Osteoblast (primary cell): ENCODE results near the gene PLEKHH2. TPM values are rescaled to one million over a fixed set of nuclear protein-coding genes. Genes with fewer than 3 reads are reported as not detected.
A peak's percentile ranks its signal among the peaks of the same experiment; 100 is the strongest.

ENCODE experiments used
- DNase-seq: peaks from one replicate; pipeline ENCODE4 v3.0.0; 2011; ENCODE audit warnings: low spot score, mixed read lengths; ENCODE audit not compliant: insufficient read length; ENCODE audit errors: missing footprints
- H2AFZ ChIP-seq: 2 replicates; pipeline ENCODE4 v1.6.0; 2011; ENCODE audit warnings: mild to moderate bottlenecking, low read length
- H3K27ac ChIP-seq: 2 replicates; pipeline ENCODE4 v1.5.1; 2011; ENCODE audit warnings: mild to moderate bottlenecking, low read depth, low read length, moderate library complexity
- H3K27me3 ChIP-seq: 2 replicates; pipeline ENCODE4 v1.6.0; 2012; ENCODE audit warnings: mild to moderate bottlenecking, control low read depth, inconsistent platforms, low read length, moderate library complexity; ENCODE audit not compliant: insufficient read depth
- H3K36me3 ChIP-seq: 2 replicates; pipeline ENCODE4 v1.5.1; 2011; ENCODE audit warnings: mild to moderate bottlenecking, low read length, control low read depth, moderate library complexity; ENCODE audit not compliant: insufficient read depth
- H3K4me1 ChIP-seq: 2 replicates; pipeline ENCODE4 v1.5.1; 2011; ENCODE audit warnings: mild to moderate bottlenecking, low read length, control low read depth, moderate library complexity; ENCODE audit not compliant: insufficient read depth
- H3K4me2 ChIP-seq: 2 replicates; pipeline ENCODE4 v1.6.0; 2011; ENCODE audit warnings: mild to moderate bottlenecking, low read length; ENCODE audit not compliant: insufficient read depth
- H3K4me3 ChIP-seq: fragments of 200-600 bp; sonication (generic); 3 replicates; pipeline ENCODE4 v1.5.1; 2012; ENCODE audit warnings: mild to moderate bottlenecking, low read length, inconsistent platforms; ENCODE audit not compliant: insufficient read depth
- H3K79me2 ChIP-seq: 2 replicates; pipeline ENCODE4 v1.6.0; 2012; ENCODE audit warnings: mild to moderate bottlenecking, low read length, control low read depth, inconsistent platforms; ENCODE audit not compliant: insufficient read depth
- H3K9me3 ChIP-seq: 2 replicates; pipeline ENCODE4 v1.5.1; 2011; ENCODE audit warnings: low read depth, low read length, control low read depth
- H4K20me1 ChIP-seq: 2 replicates; pipeline ENCODE4 v1.6.0; 2012; ENCODE audit warnings: mild to moderate bottlenecking, low read length, control low read depth; ENCODE audit not compliant: insufficient read depth
- total RNA-seq: library from RNA; depleted of rRNA; stranded (reverse); fragments of >200 nt; gene quantifications from 2 replicates; pipeline ENCODE4 v1.2.3, GENCODE V29; 2012
- TF ChIP-seq, protein P1 (sequence below): IDR thresholded peaks from 2 replicates; pipeline ENCODE4 v1.5.1; 2011; ENCODE audit warnings: mild to moderate bottlenecking, low read depth, low read length, moderate library complexity; ENCODE audit errors: extremely low read depth

Gene PLEKHH2
- total RNA-seq, 1 donor, result 18.8 TPM

DNA sequence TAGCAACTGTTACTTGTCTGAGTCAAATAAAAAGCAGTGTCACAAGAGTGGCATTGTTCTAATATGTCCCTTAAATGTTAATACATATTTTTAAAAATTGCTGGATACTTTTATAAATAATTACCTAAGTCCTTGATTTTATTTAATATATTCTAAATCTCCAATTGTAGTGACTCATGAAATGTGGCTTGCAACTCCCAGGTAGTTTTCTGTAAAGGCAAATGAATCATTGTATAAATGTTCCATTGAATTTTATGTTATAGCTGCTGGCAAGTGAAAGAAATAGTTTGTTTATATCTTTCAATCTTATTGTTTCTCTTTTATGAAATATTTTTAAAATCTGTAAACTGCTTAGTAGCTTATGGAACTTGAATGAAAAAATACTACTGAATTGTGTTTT, 71.8 kb downstream of the PLEKHH2 start:
- H3K4me2 ChIP-seq, result no peak overlapping the region
- no peak overlapping the region for H3K4me3 ChIP-seq
- H3K9me3 ChIP-seq, result no peaks in the 10 kb centered on the region
- peak; percentile 45 for DNase-seq
- no peaks in the 10 kb centered on the region for H3K27me3 ChIP-seq
- H3K27ac ChIP-seq, result no peak overlapping the region
- no peaks in the 10 kb centered on the region for H4K20me1 ChIP-seq
- no peaks in the 10 kb centered on the region for H3K36me3 ChIP-seq
- H3K4me1 ChIP-seq, result peaks cover 20% of the 10 kb centered on the region
- TF ChIP-seq, protein P1, sequence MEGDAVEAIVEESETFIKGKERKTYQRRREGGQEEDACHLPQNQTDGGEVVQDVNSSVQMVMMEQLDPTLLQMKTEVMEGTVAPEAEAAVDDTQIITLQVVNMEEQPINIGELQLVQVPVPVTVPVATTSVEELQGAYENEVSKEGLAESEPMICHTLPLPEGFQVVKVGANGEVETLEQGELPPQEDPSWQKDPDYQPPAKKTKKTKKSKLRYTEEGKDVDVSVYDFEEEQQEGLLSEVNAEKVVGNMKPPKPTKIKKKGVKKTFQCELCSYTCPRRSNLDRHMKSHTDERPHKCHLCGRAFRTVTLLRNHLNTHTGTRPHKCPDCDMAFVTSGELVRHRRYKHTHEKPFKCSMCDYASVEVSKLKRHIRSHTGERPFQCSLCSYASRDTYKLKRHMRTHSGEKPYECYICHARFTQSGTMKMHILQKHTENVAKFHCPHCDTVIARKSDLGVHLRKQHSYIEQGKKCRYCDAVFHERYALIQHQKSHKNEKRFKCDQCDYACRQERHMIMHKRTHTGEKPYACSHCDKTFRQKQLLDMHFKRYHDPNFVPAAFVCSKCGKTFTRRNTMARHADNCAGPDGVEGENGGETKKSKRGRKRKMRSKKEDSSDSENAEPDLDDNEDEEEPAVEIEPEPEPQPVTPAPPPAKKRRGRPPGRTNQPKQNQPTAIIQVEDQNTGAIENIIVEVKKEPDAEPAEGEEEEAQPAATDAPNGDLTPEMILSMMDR, result no peak
- no peak overlapping the region for H2AFZ ChIP-seq
- no peaks in the 10 kb centered on the region for H3K79me2 ChIP-seq

DNA sequence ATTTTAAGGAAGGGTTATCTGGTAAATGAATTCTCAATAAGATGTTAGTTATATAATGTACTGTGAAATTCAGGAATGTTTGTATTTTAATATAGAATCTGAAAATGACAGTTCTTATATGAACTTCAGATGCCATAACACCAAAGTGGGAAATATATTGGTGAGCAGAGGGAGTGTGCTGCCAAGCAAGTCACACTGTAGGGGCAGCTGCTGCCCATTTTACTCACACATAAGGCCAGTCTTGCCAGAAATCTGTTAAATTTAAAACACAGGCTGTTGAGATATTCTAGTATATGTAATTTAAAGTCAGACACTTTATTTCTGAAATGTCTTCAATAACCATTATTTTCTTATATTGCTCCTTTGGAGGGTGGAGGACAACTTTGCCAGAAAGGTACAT, 73.8 kb downstream of the PLEKHH2 start:
- no peak for DNase-seq

DNA sequence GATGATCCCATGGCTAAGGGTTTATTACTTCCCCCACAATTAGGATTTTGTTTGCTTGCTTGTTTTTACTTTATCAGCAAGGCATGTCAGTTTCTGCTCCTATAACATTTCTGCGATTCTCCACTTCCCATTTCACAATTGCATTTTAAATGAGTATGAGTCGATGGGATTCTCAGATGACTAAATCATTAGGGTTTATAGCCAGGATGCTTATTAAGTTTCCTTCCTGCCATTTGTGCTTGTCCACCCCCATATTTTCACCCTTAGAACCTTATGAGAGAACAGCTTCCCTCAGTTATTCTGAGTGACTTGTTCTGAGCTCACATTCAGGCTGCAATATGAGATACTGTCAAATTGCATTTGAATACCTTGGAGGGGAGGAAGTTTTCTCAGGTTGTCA, 77.1 kb downstream of the PLEKHH2 start:
- Histone ChIP-seq H3K4me1 (peaks cover 20% of the 10 kb centered on the region), H3K27ac (no peak overlapping the region), H3K27me3 (no peaks in the 10 kb centered on the region), H3K4me3 (no peak overlapping the region), H2AFZ (no peak overlapping the region), H3K4me2 (peak overlapping the region; percentile 49), H4K20me1 (no peaks in the 10 kb centered on the region), H3K79me2 (no peaks in the 10 kb centered on the region), H3K36me3 (no peaks in the 10 kb centered on the region), H3K9me3 (no peaks in the 10 kb centered on the region)
- peak; percentile 39 for DNase-seq
- TF ChIP-seq, protein P1, result no peak

More for the DNA sequence above, 73.8 kb downstream of the PLEKHH2 start:
- no peaks in the 10 kb centered on the region for H3K79me2 ChIP-seq
- H3K4me2 ChIP-seq, result no peak overlapping the region
- no peaks in the 10 kb centered on the region for H3K36me3 ChIP-seq
- peaks cover 28% of the 10 kb centered on the region for H3K4me1 ChIP-seq
- no peak overlapping the region for H3K4me3 ChIP-seq
- no peaks in the 10 kb centered on the region for H4K20me1 ChIP-seq
- H3K27me3 ChIP-seq, result no peaks in the 10 kb centered on the region
- TF ChIP-seq, protein P1, result no peak
- no peak overlapping the region for H3K27ac ChIP-seq
- H2AFZ ChIP-seq, result no peak overlapping the region
- H3K9me3 ChIP-seq, result no peaks in the 10 kb centered on the region

DNA sequence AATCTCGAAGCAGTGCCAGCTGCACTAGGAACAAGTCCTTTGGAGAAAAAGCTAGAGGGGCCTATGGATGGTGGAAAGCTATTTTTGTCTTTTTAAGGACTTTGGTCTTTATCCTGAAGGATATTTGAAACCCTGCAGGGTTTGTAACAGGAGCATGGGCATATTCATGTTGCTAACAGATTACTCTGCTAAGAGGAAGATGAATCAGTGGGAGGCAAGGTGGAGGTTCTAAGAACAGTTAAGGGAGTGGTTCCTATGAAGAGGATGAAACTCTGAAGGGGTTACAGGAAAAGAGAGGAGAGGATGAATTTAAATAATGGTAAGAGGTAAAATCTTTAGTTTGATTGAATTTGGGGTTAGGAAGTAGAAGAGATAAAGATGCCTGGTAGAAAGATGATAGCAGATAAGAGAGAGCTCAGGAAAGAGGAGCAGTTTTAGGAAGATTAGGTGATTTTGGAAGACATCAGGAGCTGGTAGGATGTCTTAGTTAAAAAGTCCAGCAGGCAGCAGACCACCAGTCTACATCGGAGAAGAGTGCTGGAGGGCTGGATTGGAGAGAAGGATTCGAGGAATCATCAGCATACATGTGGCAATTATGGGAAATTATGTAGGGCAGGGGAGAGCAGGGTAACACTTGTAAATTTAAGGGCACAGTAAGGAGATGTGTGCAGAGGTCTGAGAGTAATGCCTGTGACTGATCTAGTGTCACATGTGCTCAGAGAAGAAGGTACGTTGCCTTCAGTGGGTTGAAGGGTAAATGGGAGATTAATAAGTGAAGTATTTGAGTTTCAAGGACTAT, 78.4 kb downstream of the PLEKHH2 start:
- Histone ChIP-seq H3K4me2 (no peak overlapping the region), H3K4me1 (peaks cover 20% of the 10 kb centered on the region), H3K4me3 (no peak overlapping the region), H3K9me3 (no peaks in the 10 kb centered on the region), H3K36me3 (no peaks in the 10 kb centered on the region), H3K27ac (no peak overlapping the region), H3K79me2 (no peaks in the 10 kb centered on the region), H3K27me3 (no peaks in the 10 kb centered on the region), H2AFZ (no peak overlapping the region), H4K20me1 (no peaks in the 10 kb centered on the region)
- TF ChIP-seq, protein P1, result no peak
- DNase-seq, result no peak
